Calu3 (cell line): ENCODE data around the gene RYR3. TPM values are rescaled to one million over a fixed set of nuclear protein-coding genes. Genes with fewer than 3 reads are reported as not detected.

Source experiments
- BruUV-seq: library from RNA; stranded (reverse); fragments of 400-500 nt; replicated peaks from 2 replicates; lab custom pipeline; 2021; lab: Mats Ljungman, UMichigan
- CTCF ChIA-PET: fragments of 300-600 bp; sonication (Branson Sonifier 250); formaldehyde crosslinking; loops from one replicate; lab custom pipeline; 2022; ENCODE audit warnings: antibody characterized with exemption; lab: Charles Lee
- DNase-seq: peaks from one replicate; pipeline ENCODE4 v3.0.0; 2022
- H3K27ac Mint-ChIP-seq: one replicate; pipeline ENCODE4 v1.8.0; 2022; ENCODE audit warnings: mixed read lengths; ENCODE audit not compliant: unreplicated experiment
- H3K27me3 Mint-ChIP-seq: one replicate; pipeline ENCODE4 v1.8.0; 2022; ENCODE audit warnings: mixed read lengths; ENCODE audit not compliant: unreplicated experiment
- H3K36me3 Mint-ChIP-seq: one replicate; pipeline ENCODE4 v1.8.0; 2022; ENCODE audit warnings: mild to moderate bottlenecking, moderate library complexity, mixed read lengths; ENCODE audit not compliant: insufficient read depth, unreplicated experiment
- H3K4me1 Mint-ChIP-seq: one replicate; pipeline ENCODE4 v1.8.0; 2022; ENCODE audit warnings: mild to moderate bottlenecking, low read depth, mixed read lengths; ENCODE audit not compliant: unreplicated experiment
- H3K4me3 Mint-ChIP-seq: one replicate; pipeline ENCODE4 v1.8.0; 2022; ENCODE audit warnings: mild to moderate bottlenecking, low read depth, moderate library complexity, mixed read lengths; ENCODE audit not compliant: unreplicated experiment
- H3K9me3 Mint-ChIP-seq: one replicate; pipeline ENCODE4 v1.8.0; 2022; ENCODE audit warnings: low read depth, mixed read lengths; ENCODE audit not compliant: unreplicated experiment
- intact Hi-C: fragments of 100-400 bp; cut with micrococcal nuclease; formaldehyde crosslinking; loops from one replicate; pipeline ENCODE4 v1.10.0; 2022; ENCODE audit not compliant: unreplicated experiment
- total RNA-seq: library from RNA; stranded (reverse); gene quantifications from 2 replicates; pipeline ENCODE4 v1.2.3, GENCODE V29; 2022
- TF ChIP-seq, protein P1 (sequence below): fragments of 200-600 bp; IDR thresholded peaks from one replicate; pipeline ENCODE4 v1.8.0; 2022; ENCODE audit warnings: antibody characterized with exemption; ENCODE audit not compliant: unreplicated experiment

Gene RYR3
- total RNA-seq, 1 experiment from 2014 or later: not detected

- Mint-ChIP-seq H3K36me3 (no peaks in the 10 kb centered on the region), H3K9me3 (no peaks in the 10 kb centered on the region), H3K4me3 (no peak overlapping the region), H3K27me3 (peaks cover 78% of the 10 kb centered on the region), H3K4me1 (no peaks in the 10 kb centered on the region), H3K27ac (no peak overlapping the region)
- intact Hi-C loops: no loop called here
- DNase-seq: no peak
- TF ChIP-seq, protein P1, sequence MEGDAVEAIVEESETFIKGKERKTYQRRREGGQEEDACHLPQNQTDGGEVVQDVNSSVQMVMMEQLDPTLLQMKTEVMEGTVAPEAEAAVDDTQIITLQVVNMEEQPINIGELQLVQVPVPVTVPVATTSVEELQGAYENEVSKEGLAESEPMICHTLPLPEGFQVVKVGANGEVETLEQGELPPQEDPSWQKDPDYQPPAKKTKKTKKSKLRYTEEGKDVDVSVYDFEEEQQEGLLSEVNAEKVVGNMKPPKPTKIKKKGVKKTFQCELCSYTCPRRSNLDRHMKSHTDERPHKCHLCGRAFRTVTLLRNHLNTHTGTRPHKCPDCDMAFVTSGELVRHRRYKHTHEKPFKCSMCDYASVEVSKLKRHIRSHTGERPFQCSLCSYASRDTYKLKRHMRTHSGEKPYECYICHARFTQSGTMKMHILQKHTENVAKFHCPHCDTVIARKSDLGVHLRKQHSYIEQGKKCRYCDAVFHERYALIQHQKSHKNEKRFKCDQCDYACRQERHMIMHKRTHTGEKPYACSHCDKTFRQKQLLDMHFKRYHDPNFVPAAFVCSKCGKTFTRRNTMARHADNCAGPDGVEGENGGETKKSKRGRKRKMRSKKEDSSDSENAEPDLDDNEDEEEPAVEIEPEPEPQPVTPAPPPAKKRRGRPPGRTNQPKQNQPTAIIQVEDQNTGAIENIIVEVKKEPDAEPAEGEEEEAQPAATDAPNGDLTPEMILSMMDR: no peak
- CTCF ChIA-PET: no interaction called here
- BruUV-seq: no TSS peak
Observed at GRCh38 chr15:33328106-33328505, 17.3 kb downstream of the RYR3 start.

DNA sequence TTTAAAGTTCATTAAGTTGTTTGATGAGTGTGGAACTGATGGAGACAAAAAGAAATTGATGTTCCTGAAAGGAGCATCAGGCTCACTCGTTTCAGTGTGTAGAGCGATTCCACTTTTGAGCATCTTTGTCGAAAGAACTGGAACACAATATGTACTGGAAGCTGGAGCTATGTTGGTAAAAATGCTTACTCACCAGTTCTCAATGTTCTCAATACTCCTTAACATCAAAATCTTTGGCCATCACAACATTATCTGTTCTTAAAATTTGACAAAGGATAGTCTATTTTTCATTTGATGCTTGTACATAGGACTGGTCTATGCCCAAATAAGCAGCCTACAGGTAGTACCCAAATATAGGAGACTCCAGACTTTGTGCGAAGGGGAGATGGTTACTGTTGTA, 18.7 kb downstream of the RYR3 start:
- intact Hi-C loops: no loop called here
- no peaks in the 10 kb centered on the region for H3K9me3 Mint-ChIP-seq
- H3K27ac Mint-ChIP-seq: no peak overlapping the region
- BruUV-seq: no TSS peak
- DNase-seq: no peak
- no peaks in the 10 kb centered on the region for H3K36me3 Mint-ChIP-seq
- H3K27me3 Mint-ChIP-seq: peaks cover 65% of the 10 kb centered on the region
- H3K4me1 Mint-ChIP-seq: no peaks in the 10 kb centered on the region
- CTCF ChIA-PET: no interaction called here
- TF ChIP-seq, protein P1: no peak
- H3K4me3 Mint-ChIP-seq: no peak overlapping the region

DNA sequence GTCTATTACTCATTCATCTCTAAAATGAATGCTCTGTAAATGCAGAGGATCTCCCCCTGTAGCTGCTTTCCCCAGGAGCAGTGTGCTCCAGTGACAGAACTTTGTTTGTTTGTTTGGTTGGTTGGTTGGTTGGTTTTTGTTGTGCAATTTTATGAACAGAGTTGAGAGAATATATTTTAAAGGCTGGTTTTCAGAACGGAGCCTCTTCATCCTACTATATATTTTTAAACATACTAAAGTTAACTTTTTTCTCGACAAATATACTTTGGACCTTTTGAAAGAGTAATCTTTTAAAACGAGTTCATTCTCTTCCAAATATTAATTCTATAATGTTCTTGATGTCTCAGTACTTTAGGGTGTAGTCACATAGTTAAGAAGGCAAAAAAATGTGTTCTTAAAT, 20.2 kb downstream of the RYR3 start:
- H3K27ac Mint-ChIP-seq: no peak overlapping the region
- H3K27me3 Mint-ChIP-seq: peaks cover 51% of the 10 kb centered on the region
- no TSS peak for BruUV-seq
- H3K36me3 Mint-ChIP-seq: no peaks in the 10 kb centered on the region
- TF ChIP-seq, protein P1: no peak
- H3K4me3 Mint-ChIP-seq: no peak overlapping the region
- no peaks in the 10 kb centered on the region for H3K9me3 Mint-ChIP-seq
- intact Hi-C loops: no loop called here
- no peak for DNase-seq
- CTCF ChIA-PET: no interaction called here
- H3K4me1 Mint-ChIP-seq: no peaks in the 10 kb centered on the region

DNA sequence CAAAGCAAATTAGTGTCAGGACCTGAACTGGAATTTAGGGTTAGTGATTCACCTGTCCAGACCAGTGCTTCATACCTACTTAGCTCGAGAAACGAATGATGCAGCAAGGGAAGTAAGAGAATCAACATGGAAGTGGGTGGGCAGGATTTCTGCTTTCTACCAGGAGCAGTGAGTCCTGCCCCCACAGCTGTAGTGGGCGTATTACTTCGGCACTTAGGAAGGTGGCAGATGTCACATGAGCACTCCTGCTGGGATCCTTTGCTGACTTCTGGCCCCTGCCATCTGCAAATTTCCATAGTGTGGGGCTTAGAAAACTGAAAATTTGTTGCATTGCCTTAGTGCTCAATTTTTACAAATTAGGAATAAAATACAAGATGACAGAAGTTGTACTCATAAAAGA, 31.2 kb downstream of the RYR3 start:
- intact Hi-C loops: no loop called here
- Mint-ChIP-seq H3K9me3 (no peaks in the 10 kb centered on the region), H3K4me3 (no peak overlapping the region), H3K27ac (no peak overlapping the region), H3K36me3 (no peaks in the 10 kb centered on the region), H3K4me1 (no peaks in the 10 kb centered on the region), H3K27me3 (peaks cover 24% of the 10 kb centered on the region)
- DNase-seq: no peak
- CTCF ChIA-PET: no interaction called here
- TF ChIP-seq, protein P1: no peak
- no TSS peak for BruUV-seq
